GM12878 (cell line): ENCODE data around the gene MYLK3. TPM values are rescaled to one million over a fixed set of nuclear protein-coding genes. Genes with fewer than 3 reads are reported as not detected.

ENCODE experiments used
- ASH2L ChIP-seq: fragments of 300-600, 200-600 bp; sonication (generic); IDR thresholded peaks from 2 replicates; pipeline ENCODE4 v1.6.1; 2017; ENCODE audit warnings: low read depth, mild to moderate bottlenecking, borderline replicate concordance
- BMI1 ChIP-seq: fragments of 450-650 bp; IDR thresholded peaks from 2 replicates; pipeline ENCODE4 v1.6.1; 2016; ENCODE audit warnings: mild to moderate bottlenecking, moderate library complexity, borderline replicate concordance
- CEBPZ ChIP-seq: fragments of 150-350 bp; IDR thresholded peaks from 2 replicates; pipeline ENCODE4 v1.6.1; 2016; ENCODE audit warnings: low read depth, low read length
- IKZF2 ChIP-seq, 2 experiments: fragments of 450-650 bp; IDR thresholded peaks; 2 replicates each; pipeline ENCODE4 v1.6.1; 2017; ENCODE audit warnings: mild to moderate bottlenecking in 2 of 2, moderate library complexity in 2 of 2
- IRF4 ChIP-seq: IDR thresholded peaks from 2 replicates; pipeline ENCODE4 v1.6.1; 2011; ENCODE audit warnings: low read depth, low read length
- JUND ChIP-seq: IDR thresholded peaks from 2 replicates; pipeline ENCODE4 v1.6.1; 2012; ENCODE audit warnings: low read depth, mild to moderate bottlenecking, low read length, improper control_type of control experiment, moderate library complexity
- NBN ChIP-seq: fragments of 450-650 bp; IDR thresholded peaks from 2 replicates; pipeline ENCODE4 v1.6.1; 2016
- NKRF ChIP-seq: fragments of 450-650 bp; conservative IDR thresholded peaks from 2 replicates; pipeline ENCODE4 v1.6.1; 2017; ENCODE audit warnings: mild to moderate bottlenecking, moderate library complexity
- PAX5 ChIP-seq: IDR thresholded peaks from 2 replicates; pipeline ENCODE4 v1.6.1; 2011; ENCODE audit warnings: low read depth, low read length, borderline replicate concordance
- SIN3A ChIP-seq: IDR thresholded peaks from 2 replicates; pipeline ENCODE4 v1.6.1; 2012; ENCODE audit warnings: low read depth, low read length, improper control_type of control experiment
- SMARCA5 ChIP-seq: fragments of 450-650 bp; IDR thresholded peaks from 2 replicates; pipeline ENCODE4 v1.6.1; 2017; ENCODE audit warnings: mild to moderate bottlenecking
- SMC3 ChIP-seq: IDR thresholded peaks from 2 replicates; pipeline ENCODE4 v1.6.1; 2011; ENCODE audit warnings: low read length, improper control_type of control experiment, borderline replicate concordance
- SUZ12 ChIP-seq: fragments of 200-600 bp; sonication (generic); IDR thresholded peaks from one replicate; pipeline ENCODE4 v1.6.1; 2018; ENCODE audit warnings: antibody characterized with exemption, mild to moderate bottlenecking; ENCODE audit not compliant: unreplicated experiment
- TAF1 ChIP-seq: IDR thresholded peaks from 2 replicates; pipeline ENCODE4 v1.6.1; 2011; ENCODE audit warnings: mild to moderate bottlenecking, low read depth, low read length, borderline replicate concordance
- TCF12 ChIP-seq: IDR thresholded peaks from 2 replicates; pipeline ENCODE4 v1.6.1; 2011; ENCODE audit warnings: low read depth, mild to moderate bottlenecking, low read length
- USF2 ChIP-seq: IDR thresholded peaks from 2 replicates; pipeline ENCODE4 v1.6.1; 2011; ENCODE audit warnings: low read depth, low read length, improper control_type of control experiment, borderline replicate concordance
- ZBED1 ChIP-seq: IDR thresholded peaks from 2 replicates; pipeline ENCODE4 v1.6.1; 2016; ENCODE audit warnings: borderline replicate concordance
- ZBTB4 ChIP-seq: fragments of 450-650 bp; formaldehyde crosslinking; IDR thresholded peaks from 2 replicates; pipeline ENCODE4 v1.4.0; 2022; ENCODE audit warnings: mild to moderate bottlenecking, moderate library complexity
- ZNF207 ChIP-seq: fragments of 450-650 bp; IDR thresholded peaks from 2 replicates; pipeline ENCODE4 v1.6.1; 2014; ENCODE audit warnings: antibody characterized with exemption, mild to moderate bottlenecking, borderline replicate concordance
- ZNF274 ChIP-seq: IDR thresholded peaks from one replicate; pipeline ENCODE4 v1.8.0; 2011; ENCODE audit not compliant: insufficient read length, insufficient read depth
- ZZZ3 ChIP-seq: IDR thresholded peaks from 2 replicates; pipeline ENCODE4 v1.6.1; 2011; ENCODE audit warnings: low read depth; ENCODE audit not compliant: control insufficient read depth, insufficient read length
- polyA plus RNA-seq, 11 experiments: library from polyadenylated mRNA; depleted of rRNA in 4 of 11; unstranded in 6 of 11; stranded (reverse) in 5 of 11; fragments of >200 nt; fragmentation: Nextera tagmentation in 4 of 11; fragmentation: Illumina TruSeq in 1 of 11; extraction: Ambion mirVana in 4 of 11; extraction: Trizol in 1 of 11; gene quantifications; 1 replicate in 1 of 11; 2 replicates in 10 of 11; pipeline versions ENCODE4 v1.2.1 to v1.2.3, GENCODE V29; 2011 to 2016; ENCODE audit warnings: inconsistent platforms in 2 of 11, missing spikeins in 2 of 11, low read depth in 1 of 11
- total RNA-seq, 4 experiments: library from RNA; depleted of rRNA in 3 of 4; stranded (reverse); fragments of >200 nt in 3 of 4; fragmentation: Illumina TruSeq in 1 of 4; extraction: Trizol in 1 of 4; gene quantifications; 2 replicates each; pipeline versions ENCODE4 v1.2.1 to v1.2.3, GENCODE V29; 2013 to 2021

Gene MYLK3
- total and polyA plus RNA-seq, 10 of the 15 experiments (the other 5 are each of a cell fraction or from before 2014, with no cell fraction given): 0.02 to 0.46 (median 0.17) TPM

GRCh38 chr16:46689365-46690280 lies 58.5 kb downstream of the MYLK3 start, which contains the start of gene ORC6 (continued):
- TF ChIP-seq BMI1 (no peak), SUZ12 (no peak), ZZZ3 (no peak), ZBED1 (no peak), NBN (no peak), TAF1 (peak; percentile 51; the same call in 1 of the 2 replicates), IKZF2 (IDR thresholded peaks at IDR 0.05) (no peak), SMC3 (peak; percentile 35; the same call in 1 of the 2 replicates), ASH2L (0 out of 2 replicates have a peak, but pooled peaks have one; percentile 1), PAX5 (no peak), ZNF207 (peak; percentile 24; the same call in 1 of the 2 replicates), CEBPZ (no peak), SIN3A (peak; percentile 99), IRF4 (no peak), JUND (no peak), NKRF (peak; percentile 100), TCF12 (no peak), ZBTB4 (no peak), SMARCA5 (peak; percentile 47; the same call in 1 of the 2 replicates), USF2 (no peak), ZNF274 (no peak)
